SK-N-SH treated with all-trans-retinoic acid at 6 μM for 48 hours (cell line): ENCODE data around the gene BFSP2.

Experiments used
- ATAC-seq: fragments of 200-7000 bp; cut with Tn5 transposase; 3 replicates; pipeline ENCODE4 v1.9.1; 2020; ENCODE audit warnings: mild to moderate bottlenecking, moderate library complexity
- ARNTL ChIP-seq: fragments of 450-650 bp; formaldehyde crosslinking; IDR thresholded peaks from 2 replicates; pipeline ENCODE4 v1.5.0; 2020; ENCODE audit warnings: low read depth, mild to moderate bottlenecking, moderate library complexity, borderline replicate concordance
- BACH2 ChIP-seq: fragments of 250-450 bp; sonication (Bioruptor Pico); IDR thresholded peaks from 2 replicates; pipeline ENCODE4 v1.9.0; 2021; ENCODE audit warnings: mild to moderate bottlenecking, borderline replicate concordance
- CSDC2 ChIP-seq: fragments of 250-450 bp; sonication (Bioruptor Pico); IDR thresholded peaks from 2 replicates; pipeline ENCODE4 v1.5.0; 2020; ENCODE audit warnings: mild to moderate bottlenecking, moderate library complexity
- ESRRG ChIP-seq: fragments of 250-450 bp; sonication (Bioruptor Pico); IDR thresholded peaks from 2 replicates; pipeline ENCODE4 v1.6.1; 2021; ENCODE audit warnings: mild to moderate bottlenecking
- GLIS3 ChIP-seq: fragments of 250-450 bp; sonication (Bioruptor Pico); IDR thresholded peaks from 2 replicates; pipeline ENCODE4 v1.5.0; 2020; ENCODE audit warnings: mild to moderate bottlenecking, moderate library complexity
- ISL1 ChIP-seq: fragments of 250-450 bp; sonication (Bioruptor Pico); IDR thresholded peaks from 2 replicates; pipeline ENCODE4 v2.1.2; 2022; ENCODE audit warnings: mild to moderate bottlenecking, moderate library complexity
- OSR1 ChIP-seq: fragments of 250-450 bp; sonication (Bioruptor Pico); IDR thresholded peaks from 2 replicates; pipeline ENCODE4 v1.8.0; 2022; ENCODE audit warnings: moderate library complexity, mild to moderate bottlenecking, inconsistent platforms
- PPARA ChIP-seq: fragments of 250-450 bp; sonication (Bioruptor Pico); IDR thresholded peaks from 2 replicates; pipeline ENCODE4 v1.5.0; 2020; ENCODE audit warnings: mild to moderate bottlenecking, borderline replicate concordance
- RARB ChIP-seq: fragments of 250-450 bp; sonication (Bioruptor Pico); IDR thresholded peaks from 2 replicates; pipeline ENCODE4 v1.8.0; 2021; ENCODE audit warnings: mild to moderate bottlenecking, moderate library complexity
- SNAI2 ChIP-seq: fragments of 250-450 bp; sonication (Bioruptor Pico); IDR thresholded peaks from 2 replicates; pipeline ENCODE4 v1.5.0; 2020; ENCODE audit warnings: mild to moderate bottlenecking, moderate library complexity
- TCF4 ChIP-seq: fragments of 250-450 bp; sonication (Bioruptor Pico); IDR thresholded peaks from 2 replicates; pipeline ENCODE4 v1.8.0; 2021; ENCODE audit warnings: mild to moderate bottlenecking, moderate library complexity, borderline replicate concordance
- TOX ChIP-seq: fragments of 250-450 bp; sonication (Bioruptor Pico); IDR thresholded peaks from 2 replicates; pipeline ENCODE4 v1.8.0; 2021; ENCODE audit warnings: mild to moderate bottlenecking, moderate library complexity, borderline replicate concordance
- ZC3H10 ChIP-seq: fragments of 250-450 bp; sonication (Bioruptor Pico); IDR thresholded peaks from 2 replicates; pipeline ENCODE4 v1.5.1; 2021; ENCODE audit warnings: mild to moderate bottlenecking, moderate library complexity
- ZFP3 ChIP-seq: fragments of 250-450 bp; sonication (Bioruptor Pico); IDR thresholded peaks from 2 replicates; pipeline ENCODE4 v1.5.0; 2020; ENCODE audit warnings: mild to moderate bottlenecking, moderate library complexity
- ZFP30 ChIP-seq: fragments of 450-650 bp; formaldehyde crosslinking; IDR thresholded peaks from 2 replicates; pipeline ENCODE4 v1.5.0; 2022; ENCODE audit warnings: mild to moderate bottlenecking, moderate library complexity
- ZNF565 ChIP-seq: fragments of 450-650 bp; formaldehyde crosslinking; conservative IDR thresholded peaks from 2 replicates; pipeline ENCODE4 v1.5.0; 2020; ENCODE audit warnings: low read depth, mild to moderate bottlenecking, moderate library complexity
- ZNF70 ChIP-seq: fragments of 450-650 bp; formaldehyde crosslinking; IDR thresholded peaks from 2 replicates; pipeline ENCODE4 v1.5.0; 2020; ENCODE audit warnings: mild to moderate bottlenecking, moderate library complexity
- ZNF8 ChIP-seq: fragments of 450-650 bp; formaldehyde crosslinking; IDR thresholded peaks from 2 replicates; pipeline ENCODE4 v1.5.0; 2020; ENCODE audit warnings: mild to moderate bottlenecking, moderate library complexity
- TF ChIP-seq, protein P1 (sequence below): fragments of 250-450 bp; sonication (Bioruptor Pico); IDR thresholded peaks from 2 replicates; pipeline ENCODE4 v1.5.0; 2020; ENCODE audit warnings: mild to moderate bottlenecking, moderate library complexity
- TF ChIP-seq, protein P2 (sequence below): fragments of 250-450 bp; sonication (Bioruptor Pico); IDR thresholded peaks from 2 replicates; pipeline ENCODE4 v1.5.1; 2021; ENCODE audit warnings: mild to moderate bottlenecking, moderate library complexity
- TF ChIP-seq, protein P3 (sequence below): fragments of 250-450 bp; sonication (Bioruptor Pico); IDR thresholded peaks from 2 replicates; pipeline ENCODE4 v1.8.0; 2021; ENCODE audit warnings: low read depth, mild to moderate bottlenecking, moderate library complexity, borderline replicate concordance
- TF ChIP-seq, protein P4 (sequence below): fragments of 250-450 bp; sonication (Bioruptor Pico); IDR thresholded peaks from 2 replicates; pipeline ENCODE4 v1.8.0; 2020; ENCODE audit warnings: mild to moderate bottlenecking, moderate library complexity, borderline replicate concordance

BFSP2 gene

DNA sequence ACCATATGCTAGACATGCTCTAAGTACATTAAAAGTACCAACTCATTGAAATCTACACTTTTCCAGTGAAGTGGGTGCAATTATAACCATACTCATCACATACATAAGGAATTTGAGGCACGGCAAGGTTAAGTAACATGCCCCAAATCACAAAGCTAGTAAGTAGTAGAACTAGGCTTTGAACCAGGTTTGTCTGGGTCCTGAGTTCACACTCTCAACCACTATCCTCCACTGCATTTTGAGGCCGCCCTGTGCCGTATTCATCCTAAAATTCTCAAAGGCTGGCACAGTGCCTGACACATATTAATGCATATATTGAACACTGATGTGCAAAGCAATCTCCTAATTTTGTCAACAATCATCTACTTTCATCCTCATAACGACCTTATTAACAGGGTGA is 104.9 kb downstream of the BFSP2 start:
- TF ChIP-seq CSDC2 (CRISPR knock-in tag) (no peak), SNAI2 (CRISPR knock-in tag) (no peak), ESRRG (CRISPR knock-in tag) (no peak), ZNF8 (no peak), ISL1 (no peak), ZNF70 (no peak), ZFP3 (CRISPR knock-in tag) (no peak)
- TF ChIP-seq, protein P1, sequence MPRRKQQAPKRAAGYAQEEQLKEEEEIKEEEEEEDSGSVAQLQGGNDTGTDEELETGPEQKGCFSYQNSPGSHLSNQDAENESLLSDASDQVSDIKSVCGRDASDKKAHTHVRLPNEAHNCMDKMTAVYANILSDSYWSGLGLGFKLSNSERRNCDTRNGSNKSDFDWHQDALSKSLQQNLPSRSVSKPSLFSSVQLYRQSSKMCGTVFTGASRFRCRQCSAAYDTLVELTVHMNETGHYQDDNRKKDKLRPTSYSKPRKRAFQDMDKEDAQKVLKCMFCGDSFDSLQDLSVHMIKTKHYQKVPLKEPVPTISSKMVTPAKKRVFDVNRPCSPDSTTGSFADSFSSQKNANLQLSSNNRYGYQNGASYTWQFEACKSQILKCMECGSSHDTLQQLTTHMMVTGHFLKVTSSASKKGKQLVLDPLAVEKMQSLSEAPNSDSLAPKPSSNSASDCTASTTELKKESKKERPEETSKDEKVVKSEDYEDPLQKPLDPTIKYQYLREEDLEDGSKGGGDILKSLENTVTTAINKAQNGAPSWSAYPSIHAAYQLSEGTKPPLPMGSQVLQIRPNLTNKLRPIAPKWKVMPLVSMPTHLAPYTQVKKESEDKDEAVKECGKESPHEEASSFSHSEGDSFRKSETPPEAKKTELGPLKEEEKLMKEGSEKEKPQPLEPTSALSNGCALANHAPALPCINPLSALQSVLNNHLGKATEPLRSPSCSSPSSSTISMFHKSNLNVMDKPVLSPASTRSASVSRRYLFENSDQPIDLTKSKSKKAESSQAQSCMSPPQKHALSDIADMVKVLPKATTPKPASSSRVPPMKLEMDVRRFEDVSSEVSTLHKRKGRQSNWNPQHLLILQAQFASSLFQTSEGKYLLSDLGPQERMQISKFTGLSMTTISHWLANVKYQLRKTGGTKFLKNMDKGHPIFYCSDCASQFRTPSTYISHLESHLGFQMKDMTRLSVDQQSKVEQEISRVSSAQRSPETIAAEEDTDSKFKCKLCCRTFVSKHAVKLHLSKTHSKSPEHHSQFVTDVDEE (CRISPR knock-in tag), result no peak
- TF ChIP-seq, protein P2, sequence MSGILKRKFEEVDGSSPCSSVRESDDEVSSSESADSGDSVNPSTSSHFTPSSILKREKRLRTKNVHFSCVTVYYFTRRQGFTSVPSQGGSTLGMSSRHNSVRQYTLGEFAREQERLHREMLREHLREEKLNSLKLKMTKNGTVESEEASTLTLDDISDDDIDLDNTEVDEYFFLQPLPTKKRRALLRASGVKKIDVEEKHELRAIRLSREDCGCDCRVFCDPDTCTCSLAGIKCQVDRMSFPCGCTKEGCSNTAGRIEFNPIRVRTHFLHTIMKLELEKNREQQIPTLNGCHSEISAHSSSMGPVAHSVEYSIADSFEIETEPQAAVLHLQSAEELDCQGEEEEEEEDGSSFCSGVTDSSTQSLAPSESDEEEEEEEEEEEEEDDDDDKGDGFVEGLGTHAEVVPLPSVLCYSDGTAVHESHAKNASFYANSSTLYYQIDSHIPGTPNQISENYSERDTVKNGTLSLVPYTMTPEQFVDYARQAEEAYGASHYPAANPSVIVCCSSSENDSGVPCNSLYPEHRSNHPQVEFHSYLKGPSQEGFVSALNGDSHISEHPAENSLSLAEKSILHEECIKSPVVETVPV (CRISPR knock-in tag), result no peak

DNA sequence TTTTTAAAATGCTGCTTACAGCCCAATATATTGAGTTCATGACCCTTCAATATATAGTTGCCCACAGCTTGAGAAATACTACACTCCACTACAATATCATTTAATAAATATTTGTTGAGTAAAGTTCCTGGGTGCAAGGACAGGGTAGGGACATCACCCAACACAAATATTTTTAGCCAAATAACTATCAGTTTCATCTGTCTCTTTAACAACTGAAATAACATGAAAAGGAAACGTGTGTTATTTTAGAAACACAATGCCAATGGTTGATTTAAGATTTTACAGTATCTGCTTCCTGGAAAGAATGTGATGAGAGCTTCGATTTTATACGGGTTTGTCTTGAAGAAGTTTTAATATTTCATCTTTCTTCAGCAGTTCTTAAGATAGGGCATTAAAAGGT is 106.0 kb downstream of the BFSP2 start:
- ATAC-seq, result no peak
- TF ChIP-seq TOX (CRISPR knock-in tag) (no peak), ZC3H10 (no peak), BACH2 (CRISPR knock-in tag) (no peak), GLIS3 (CRISPR knock-in tag) (no peak), TCF4 (CRISPR knock-in tag) (no peak), ESRRG (CRISPR knock-in tag) (no peak)
- TF ChIP-seq, protein P1 (CRISPR knock-in tag), result no peak

More for the DNA sequence above, 104.9 kb downstream of the BFSP2 start:
- no peak for ATAC-seq

DNA sequence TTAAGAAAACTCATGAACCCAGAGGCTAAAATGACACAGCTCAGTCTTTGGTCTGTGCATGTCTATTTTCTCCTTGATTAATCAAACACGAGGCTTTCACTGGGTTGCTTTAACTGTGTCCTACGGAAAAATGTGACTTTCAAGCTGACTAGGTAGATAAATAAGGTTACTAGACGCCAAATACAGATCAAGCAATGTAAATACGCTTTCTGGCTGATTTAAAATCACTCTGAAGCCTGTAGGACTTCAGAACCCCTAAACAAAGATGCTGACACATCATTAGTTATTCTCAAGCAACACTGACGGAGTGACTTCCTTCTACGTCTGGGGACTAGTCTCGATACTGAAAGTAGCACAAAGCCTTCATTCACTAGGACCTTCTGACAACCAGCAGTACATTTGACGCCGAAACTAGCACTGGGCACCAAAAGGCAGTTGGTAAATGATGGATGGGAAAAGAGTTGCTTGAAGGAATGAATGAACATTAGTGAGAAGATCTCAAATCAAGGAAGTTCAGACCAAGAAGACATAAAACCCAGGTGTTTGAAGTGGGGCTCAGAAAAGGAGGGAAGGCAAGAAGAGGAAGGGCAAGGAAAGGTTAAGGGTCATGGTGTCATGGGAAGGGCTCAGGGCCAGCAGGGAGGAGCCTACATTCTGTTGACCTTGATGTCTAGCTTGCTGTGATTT is 106.5 kb downstream of the BFSP2 start:
- no peak for ATAC-seq
- TF ChIP-seq RARB (CRISPR knock-in tag) (no peak), ZNF8 (no peak), BACH2 (CRISPR knock-in tag) (no peak), ZC3H10 (no peak), ZFP3 (CRISPR knock-in tag) (no peak), ARNTL (CRISPR knock-in tag) (no peak), ISL1 (no peak), TOX (CRISPR knock-in tag) (no peak), GLIS3 (CRISPR knock-in tag) (no peak), ZFP30 (no peak), ZNF565 (CRISPR knock-in tag) (no peak), SNAI2 (CRISPR knock-in tag) (no peak), OSR1 (CRISPR knock-in tag) (no peak), PPARA (CRISPR knock-in tag) (no peak), ZNF70 (no peak)
- TF ChIP-seq, protein P3, sequence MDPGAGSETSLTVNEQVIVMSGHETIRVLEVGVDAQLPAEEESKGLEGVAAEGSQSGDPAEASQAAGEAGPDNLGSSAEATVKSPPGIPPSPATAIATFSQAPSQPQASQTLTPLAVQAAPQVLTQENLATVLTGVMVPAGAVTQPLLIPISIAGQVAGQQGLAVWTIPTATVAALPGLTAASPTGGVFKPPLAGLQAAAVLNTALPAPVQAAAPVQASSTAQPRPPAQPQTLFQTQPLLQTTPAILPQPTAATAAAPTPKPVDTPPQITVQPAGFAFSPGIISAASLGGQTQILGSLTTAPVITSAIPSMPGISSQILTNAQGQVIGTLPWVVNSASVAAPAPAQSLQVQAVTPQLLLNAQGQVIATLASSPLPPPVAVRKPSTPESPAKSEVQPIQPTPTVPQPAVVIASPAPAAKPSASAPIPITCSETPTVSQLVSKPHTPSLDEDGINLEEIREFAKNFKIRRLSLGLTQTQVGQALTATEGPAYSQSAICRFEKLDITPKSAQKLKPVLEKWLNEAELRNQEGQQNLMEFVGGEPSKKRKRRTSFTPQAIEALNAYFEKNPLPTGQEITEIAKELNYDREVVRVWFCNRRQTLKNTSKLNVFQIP (CRISPR knock-in tag), result no peak
- TF ChIP-seq, protein P2 (CRISPR knock-in tag), result no peak
- TF ChIP-seq, protein P4, sequence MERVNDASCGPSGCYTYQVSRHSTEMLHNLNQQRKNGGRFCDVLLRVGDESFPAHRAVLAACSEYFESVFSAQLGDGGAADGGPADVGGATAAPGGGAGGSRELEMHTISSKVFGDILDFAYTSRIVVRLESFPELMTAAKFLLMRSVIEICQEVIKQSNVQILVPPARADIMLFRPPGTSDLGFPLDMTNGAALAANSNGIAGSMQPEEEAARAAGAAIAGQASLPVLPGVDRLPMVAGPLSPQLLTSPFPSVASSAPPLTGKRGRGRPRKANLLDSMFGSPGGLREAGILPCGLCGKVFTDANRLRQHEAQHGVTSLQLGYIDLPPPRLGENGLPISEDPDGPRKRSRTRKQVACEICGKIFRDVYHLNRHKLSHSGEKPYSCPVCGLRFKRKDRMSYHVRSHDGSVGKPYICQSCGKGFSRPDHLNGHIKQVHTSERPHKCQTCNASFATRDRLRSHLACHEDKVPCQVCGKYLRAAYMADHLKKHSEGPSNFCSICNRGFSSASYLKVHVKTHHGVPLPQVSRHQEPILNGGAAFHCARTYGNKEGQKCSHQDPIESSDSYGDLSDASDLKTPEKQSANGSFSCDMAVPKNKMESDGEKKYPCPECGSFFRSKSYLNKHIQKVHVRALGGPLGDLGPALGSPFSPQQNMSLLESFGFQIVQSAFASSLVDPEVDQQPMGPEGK (CRISPR knock-in tag), result no peak
